ENCODE results near the gene TATDN2.

- no peak for TF ChIP-seq CTCF (IDR thresholded peaks at IDR 0.05 in 8 of 11, conservative IDR thresholded peaks at IDR 0.05 in 3 of 11)
- TF ChIP-seq POLR2AphosphoS5 (IDR thresholded peaks at IDR 0.05), result no peak
Observed at GRCh38 chr3:10308678-10309077, 60.4 kb downstream of the TATDN2 start.

Measured in spleen (tissue), 7 donors.